Body of pancreas (tissue), 4 donors: ENCODE results near the gene FMO5.

Experiments
- CTCF ChIP-seq, 7 experiments: fragments of 450-650 bp in 4 of 7; fragments of 200-600 bp in 3 of 7; sonication (generic) in 3 of 7; IDR thresholded peaks; one replicate each; pipeline ENCODE4 v1.5.1; 2016 to 2019; ENCODE audit warnings: antibody characterized with exemption in 7 of 7
- POLR2A ChIP-seq, 3 donors: fragments of 450-650 bp; IDR thresholded peaks; one replicate each; pipeline ENCODE4 v1.6.1; 2016; ENCODE audit warnings: antibody characterized with exemption in 3 of 3, mild to moderate bottlenecking in 2 of 3

- TF ChIP-seq CTCF (IDR thresholded peaks at IDR 0.05) (no peak), POLR2A (IDR thresholded peaks at IDR 0.05) (no peak)
These were observed 56.5 kb downstream of the FMO5 start for GRCh38 chr1:147168626-147169058.
